Measurements from ENCODE around the gene NR1D1.

DNA sequence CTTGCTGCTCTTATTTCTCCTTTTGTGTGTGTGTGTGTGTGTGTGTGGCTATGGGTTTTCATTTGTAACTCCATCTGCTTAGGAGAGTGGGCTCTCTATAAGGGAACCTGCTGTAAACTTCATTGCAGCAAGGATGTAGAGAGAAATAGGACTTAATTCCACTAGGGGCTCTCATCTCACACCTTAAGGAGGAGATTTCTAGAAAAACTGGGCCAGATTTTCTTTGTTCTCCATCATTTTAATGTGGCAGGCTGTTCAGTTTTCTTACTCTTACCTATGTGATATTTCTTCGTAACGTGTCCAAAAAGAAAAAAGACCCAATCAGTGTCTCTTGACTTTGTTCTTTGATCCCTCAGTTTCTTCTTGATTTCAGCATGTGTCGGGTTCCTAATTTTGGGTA is 35.4 kb upstream of the NR1D1 start:
- TF ChIP-seq, protein P1, sequence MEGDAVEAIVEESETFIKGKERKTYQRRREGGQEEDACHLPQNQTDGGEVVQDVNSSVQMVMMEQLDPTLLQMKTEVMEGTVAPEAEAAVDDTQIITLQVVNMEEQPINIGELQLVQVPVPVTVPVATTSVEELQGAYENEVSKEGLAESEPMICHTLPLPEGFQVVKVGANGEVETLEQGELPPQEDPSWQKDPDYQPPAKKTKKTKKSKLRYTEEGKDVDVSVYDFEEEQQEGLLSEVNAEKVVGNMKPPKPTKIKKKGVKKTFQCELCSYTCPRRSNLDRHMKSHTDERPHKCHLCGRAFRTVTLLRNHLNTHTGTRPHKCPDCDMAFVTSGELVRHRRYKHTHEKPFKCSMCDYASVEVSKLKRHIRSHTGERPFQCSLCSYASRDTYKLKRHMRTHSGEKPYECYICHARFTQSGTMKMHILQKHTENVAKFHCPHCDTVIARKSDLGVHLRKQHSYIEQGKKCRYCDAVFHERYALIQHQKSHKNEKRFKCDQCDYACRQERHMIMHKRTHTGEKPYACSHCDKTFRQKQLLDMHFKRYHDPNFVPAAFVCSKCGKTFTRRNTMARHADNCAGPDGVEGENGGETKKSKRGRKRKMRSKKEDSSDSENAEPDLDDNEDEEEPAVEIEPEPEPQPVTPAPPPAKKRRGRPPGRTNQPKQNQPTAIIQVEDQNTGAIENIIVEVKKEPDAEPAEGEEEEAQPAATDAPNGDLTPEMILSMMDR (IDR thresholded peaks at IDR 0.05; ENCODE audit: low read length) = peak; percentile 7; the same call in 1 of the 2 replicates
- TF ChIP-seq EZH2 (IDR thresholded peaks at IDR 0.05; ENCODE audit: borderline replicate concordance, low read length) = no peak

Measured in OCI-LY1 (cell line).